K562 (cell line): ENCODE data around the gene CREB3L4. TPM values are rescaled to one million over a fixed set of nuclear protein-coding genes. Genes with fewer than 3 reads are reported as not detected.
A peak's percentile ranks its signal among the peaks of the same experiment; 100 is the strongest.

Source experiments
- ARID2 ChIP-seq: fragments of 450-650 bp; IDR thresholded peaks from 2 replicates; pipeline ENCODE4 v1.6.1; 2017; ENCODE audit warnings: antibody characterized with exemption, mild to moderate bottlenecking
- ATF6 ChIP-seq: sonication (generic); formaldehyde crosslinking; IDR thresholded peaks from 2 replicates; pipeline ENCODE4 v1.4.0; 2020; ENCODE audit warnings: mild to moderate bottlenecking, missing genetic modification reagents
- CBX2 ChIP-seq: fragments of 200-600 bp; sonication (generic); IDR thresholded peaks from one replicate; pipeline ENCODE4 v1.6.1; 2012; ENCODE audit warnings: mild to moderate bottlenecking, low read length, inconsistent platforms; ENCODE audit not compliant: insufficient read depth, poor library complexity, severe bottlenecking
- CBX5 ChIP-seq: IDR thresholded peaks from 2 replicates; pipeline ENCODE4 v1.6.1; 2014; ENCODE audit warnings: low read depth, borderline replicate concordance
- CREB5 ChIP-seq: fragments of 250-450 bp; sonication (Bioruptor Pico); IDR thresholded peaks from 2 replicates; pipeline ENCODE4 v1.5.0; 2020; ENCODE audit warnings: mild to moderate bottlenecking
- DLX4 ChIP-seq: fragments of 250-450 bp; sonication (Bioruptor Pico); IDR thresholded peaks from 2 replicates; pipeline ENCODE4 v1.6.1; 2021; ENCODE audit warnings: mild to moderate bottlenecking
- ETV5 ChIP-seq: sonication (generic); formaldehyde crosslinking; IDR thresholded peaks from 2 replicates; pipeline ENCODE4 v1.4.0; 2020; ENCODE audit warnings: low read depth, mild to moderate bottlenecking, missing genetic modification reagents
- GABPA ChIP-seq: fragments of 200-800 bp; sonication (Bioruptor generic); conservative IDR thresholded peaks from 2 replicates; pipeline ENCODE4 v1.6.1; 2016; ENCODE audit warnings: low read depth, missing genetic modification characterization, missing compliant biosample characterization
- HMG20A ChIP-seq: fragments of 450-650 bp; formaldehyde crosslinking; conservative IDR thresholded peaks from 2 replicates; pipeline ENCODE4 v1.4.0; 2020; ENCODE audit warnings: mild to moderate bottlenecking, mixed read lengths
- NFE2 ChIP-seq: IDR thresholded peaks from 2 replicates; pipeline ENCODE4 v1.6.1; 2014; ENCODE audit warnings: antibody characterized with exemption, low read depth
- RHOXF2B ChIP-seq: fragments of 250-450 bp; sonication (Bioruptor Pico); conservative IDR thresholded peaks from 2 replicates; pipeline ENCODE4 v1.5.1; 2021
- ZBTB1 ChIP-seq: sonication (generic); formaldehyde crosslinking; IDR thresholded peaks from 2 replicates; pipeline ENCODE4 v1.8.1; 2023; ENCODE audit warnings: missing genetic modification reagents, low read depth, mild to moderate bottlenecking, borderline replicate concordance
- ZBTB34 ChIP-seq: fragments of 250-450 bp; sonication (Bioruptor Pico); IDR thresholded peaks from 2 replicates; pipeline ENCODE4 v1.8.0; 2021; ENCODE audit warnings: mild to moderate bottlenecking, moderate library complexity
- ZNF436 ChIP-seq: fragments of 250-450, 450-650 bp; sonication (Bioruptor Pico); formaldehyde crosslinking; IDR thresholded peaks from 2 replicates; pipeline ENCODE4 v1.7.0; 2020; ENCODE audit warnings: mild to moderate bottlenecking
- ZNF511 ChIP-seq: sonication (generic); formaldehyde crosslinking; IDR thresholded peaks from 2 replicates; pipeline ENCODE4 v1.8.0; 2022; ENCODE audit warnings: mild to moderate bottlenecking, missing genetic modification reagents
- polyA plus RNA-seq, 8 experiments: library from polyadenylated mRNA; depleted of rRNA in 4 of 8; stranded (reverse) in 5 of 8; unstranded in 3 of 8; fragments of >200 nt; fragmentation: Nextera tagmentation in 2 of 8; fragmentation: Illumina TruSeq in 1 of 8; extraction: Ambion mirVana in 2 of 8; extraction: Trizol in 1 of 8; gene quantifications; 2 replicates each; pipeline versions ENCODE4 v1.2.1 to v1.2.3, GENCODE V29; 2011 to 2014; ENCODE audit warnings: inconsistent platforms in 1 of 8, missing spikeins in 1 of 8
- total RNA-seq, 7 experiments: library from RNA; depleted of rRNA in 6 of 7; stranded (reverse); fragments of >200 nt in 6 of 7; fragmentation: Illumina TruSeq in 2 of 7; extraction: Trizol in 2 of 7; gene quantifications; 2 replicates each; pipeline versions ENCODE4 v1.2.1 to v1.2.3, GENCODE V29; 2011 to 2021; ENCODE audit warnings: low replicate concordance in 1 of 7
- TF ChIP-seq, protein P1 (sequence below): fragments of 450-650 bp; conservative IDR thresholded peaks from 2 replicates; pipeline ENCODE4 v1.6.1; 2016; ENCODE audit warnings: missing genetic modification characterization, low read depth, mild to moderate bottlenecking, control low read depth, missing compliant biosample characterization
- TF ChIP-seq, protein P2 (sequence below): fragments of 450-650 bp; IDR thresholded peaks from 2 replicates; pipeline ENCODE4 v1.6.1; 2016

Gene CREB3L4
- total and polyA plus RNA-seq, 9 of the 15 experiments (the other 6 are each of a cell fraction or from before 2014, with no cell fraction given) = 9.9 to 18.6 (median 13.9) TPM

DNA sequence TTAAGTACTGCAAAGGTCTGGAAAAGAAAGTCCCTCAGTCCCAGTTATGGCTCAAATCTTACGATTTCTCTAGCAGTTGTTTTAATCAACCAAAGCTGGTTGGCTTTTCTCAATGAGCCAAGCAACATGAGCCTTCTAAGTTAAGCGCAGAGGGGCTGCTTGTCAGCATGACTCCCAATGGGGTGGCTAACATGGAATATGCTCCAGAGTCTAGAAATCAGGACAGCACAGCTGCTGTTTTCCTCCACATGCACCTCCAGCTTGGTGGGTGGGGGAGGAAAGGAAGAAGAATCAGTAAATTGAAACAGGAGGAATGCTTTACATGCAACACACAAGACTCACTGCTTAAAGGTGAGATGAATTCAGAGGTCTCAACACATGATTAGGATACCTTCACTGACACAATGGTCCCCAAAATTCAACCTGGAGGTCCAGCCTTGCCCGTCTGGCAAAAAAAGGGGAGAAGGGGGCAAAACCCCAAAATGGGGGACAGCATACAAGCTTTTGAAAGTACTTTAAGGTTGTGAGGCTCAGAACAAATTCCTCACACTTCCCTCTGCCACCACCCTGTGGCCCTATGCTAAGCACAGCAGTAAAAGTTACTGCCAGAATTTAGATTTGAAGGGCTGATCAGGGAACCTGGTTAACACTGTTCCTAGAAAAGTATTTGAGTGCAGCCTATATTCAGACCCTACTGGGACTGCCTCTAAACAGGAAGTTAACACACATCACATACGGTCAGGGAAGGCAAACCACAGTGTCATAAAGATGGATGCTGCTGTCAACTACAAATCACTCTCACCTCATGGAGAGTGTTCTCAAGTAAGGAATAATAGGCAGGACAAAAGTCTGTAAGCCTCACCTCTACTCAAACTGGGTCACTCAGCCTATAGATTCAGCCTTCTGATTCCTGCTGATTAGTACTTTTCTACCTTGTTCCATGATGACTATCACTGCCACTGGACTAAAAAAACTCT lies 47.5 kb upstream of the CREB3L4 start (continued):
- TF ChIP-seq ATF6 (CRISPR knock-in tag) (0 out of 2 replicates have a peak, but pooled peaks have one; percentile 39), ZNF436 (CRISPR knock-in tag) (no peak), ZNF511 (CRISPR knock-in tag) (no peak), ARID2 (no peak), ZBTB1 (CRISPR knock-in tag) (no peak), ZBTB34 (CRISPR knock-in tag) (no peak), CBX5 (no peak; the same call in 1 of the 2 replicates), ETV5 (peak; percentile 63; the same call in 1 of the 2 replicates), RHOXF2B (CRISPR knock-in tag) (no peak), GABPA (tag) (peak; percentile 65), CREB5 (CRISPR knock-in tag) (no peak), CBX2 (no peak), DLX4 (CRISPR knock-in tag) (no peak), NFE2 (peak; percentile 42; the same call in 1 of the 2 replicates), HMG20A (CRISPR knock-in tag) (no peak)
- TF ChIP-seq, protein P1, sequence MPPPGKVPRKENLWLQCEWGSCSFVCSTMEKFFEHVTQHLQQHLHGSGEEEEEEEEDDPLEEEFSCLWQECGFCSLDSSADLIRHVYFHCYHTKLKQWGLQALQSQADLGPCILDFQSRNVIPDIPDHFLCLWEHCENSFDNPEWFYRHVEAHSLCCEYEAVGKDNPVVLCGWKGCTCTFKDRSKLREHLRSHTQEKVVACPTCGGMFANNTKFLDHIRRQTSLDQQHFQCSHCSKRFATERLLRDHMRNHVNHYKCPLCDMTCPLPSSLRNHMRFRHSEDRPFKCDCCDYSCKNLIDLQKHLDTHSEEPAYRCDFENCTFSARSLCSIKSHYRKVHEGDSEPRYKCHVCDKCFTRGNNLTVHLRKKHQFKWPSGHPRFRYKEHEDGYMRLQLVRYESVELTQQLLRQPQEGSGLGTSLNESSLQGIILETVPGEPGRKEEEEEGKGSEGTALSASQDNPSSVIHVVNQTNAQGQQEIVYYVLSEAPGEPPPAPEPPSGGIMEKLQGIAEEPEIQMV (tag) = no peak
- TF ChIP-seq, protein P2, sequence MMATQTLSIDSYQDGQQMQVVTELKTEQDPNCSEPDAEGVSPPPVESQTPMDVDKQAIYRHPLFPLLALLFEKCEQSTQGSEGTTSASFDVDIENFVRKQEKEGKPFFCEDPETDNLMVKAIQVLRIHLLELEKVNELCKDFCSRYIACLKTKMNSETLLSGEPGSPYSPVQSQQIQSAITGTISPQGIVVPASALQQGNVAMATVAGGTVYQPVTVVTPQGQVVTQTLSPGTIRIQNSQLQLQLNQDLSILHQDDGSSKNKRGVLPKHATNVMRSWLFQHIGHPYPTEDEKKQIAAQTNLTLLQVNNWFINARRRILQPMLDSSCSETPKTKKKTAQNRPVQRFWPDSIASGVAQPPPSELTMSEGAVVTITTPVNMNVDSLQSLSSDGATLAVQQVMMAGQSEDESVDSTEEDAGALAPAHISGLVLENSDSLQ = peak; percentile 96
